Lower leg skin (tissue), 3 donors: ENCODE measurements around the gene MVK.

ENCODE experiments used
- CTCF ChIP-seq, 3 donors: fragments of 450-650 bp; IDR thresholded peaks; one replicate each; pipeline ENCODE4 v1.5.1; 2016; ENCODE audit warnings: antibody characterized with exemption in 3 of 3, mild to moderate bottlenecking in 3 of 3, moderate library complexity in 2 of 3
- POLR2A ChIP-seq, 2 donors: fragments of 450-650 bp; IDR thresholded peaks; one replicate each; pipeline ENCODE4 v1.6.1; 2016 to 2017; ENCODE audit warnings: antibody characterized with exemption in 2 of 2, mild to moderate bottlenecking in 1 of 2, moderate library complexity in 1 of 2

- no peak for TF ChIP-seq CTCF (IDR thresholded peaks at IDR 0.05)
- no peak for TF ChIP-seq POLR2A (IDR thresholded peaks at IDR 0.05)
These were observed 27.4 kb downstream of the MVK start for GRCh38 chr12:109600995-109601394.
